Activated CD4-positive, CD25-positive, alpha-beta regulatory T cell (primary cell): ENCODE measurements around the gene LOXL4.
"Not testable (repeated sequence)": the region's sequence is repeated elsewhere in the genome, so short reads cannot be mapped to it uniquely, and the experiment has no call there.

Source experiments
- DNase-seq, 4 experiments: peaks; one replicate each; lab custom pipeline; 2025; lab: John Stamatoyannopoulos, UW

The LOXL4 gene

GRCh38 chr10:98244141-98244540 is 23.9 kb downstream of the LOXL4 start:
- DNase-seq, result no peak

- DNase-seq, result no peak
Observed at GRCh38 chr10:98242823-98243222, 25.2 kb downstream of the LOXL4 start.

GRCh38 chr10:98240524-98240923 is 27.5 kb downstream of the LOXL4 start:
- no peak for DNase-seq

- DNase-seq, result no peak
Observed at GRCh38 chr10:98238391-98238790, 29.6 kb downstream of the LOXL4 start.

GRCh38 chr10:98236862-98237261 is 31.1 kb downstream of the LOXL4 start:
- no peak for DNase-seq

- no peak for DNase-seq
Observed at GRCh38 chr10:98235846-98236245, 32.1 kb downstream of the LOXL4 start.

- no peak for DNase-seq
Observed at GRCh38 chr10:98231417-98231816, 36.6 kb downstream of the LOXL4 start.

GRCh38 chr10:98228266-98228665 is 39.7 kb downstream of the LOXL4 start:
- not testable (repeated sequence) for DNase-seq

GRCh38 chr10:98227713-98228112 is 40.3 kb downstream of the LOXL4 start:
- DNase-seq, result not testable (repeated sequence)

- DNase-seq, result no peak
Observed at GRCh38 chr10:98226508-98227144, 41.4 kb downstream of the LOXL4 start.

- DNase-seq, result no peak
Observed at GRCh38 chr10:98224996-98225395, 43.0 kb downstream of the LOXL4 start.

- DNase-seq, result no peak
Observed at GRCh38 chr10:98224509-98224908, 43.5 kb downstream of the LOXL4 start.

GRCh38 chr10:98223874-98224273 is 44.1 kb downstream of the LOXL4 start:
- no peak for DNase-seq

- DNase-seq, result no peak
Observed at GRCh38 chr10:98217801-98218200, 50.2 kb downstream of the LOXL4 start.

GRCh38 chr10:98215373-98215772 is 52.6 kb downstream of the LOXL4 start:
- no peak for DNase-seq

- DNase-seq, result no peak
Observed at GRCh38 chr10:98213740-98214139, 54.3 kb downstream of the LOXL4 start.

- no peak for DNase-seq
Observed at GRCh38 chr10:98212196-98212595, 55.8 kb downstream of the LOXL4 start.

GRCh38 chr10:98209441-98209840 is 58.6 kb downstream of the LOXL4 start:
- no peak for DNase-seq

- DNase-seq, result no peak
Observed at GRCh38 chr10:98208925-98209324, 59.1 kb downstream of the LOXL4 start.

- DNase-seq, result no peak
Observed at GRCh38 chr10:98205351-98205750, 62.6 kb downstream of the LOXL4 start.

GRCh38 chr10:98202378-98202777 is 65.6 kb downstream of the LOXL4 start:
- DNase-seq, result no peak

GRCh38 chr10:98201760-98202159 is 66.2 kb downstream of the LOXL4 start:
- no peak for DNase-seq
